ENCODE measurements around the gene LHX5.

LHX5 gene

DNA sequence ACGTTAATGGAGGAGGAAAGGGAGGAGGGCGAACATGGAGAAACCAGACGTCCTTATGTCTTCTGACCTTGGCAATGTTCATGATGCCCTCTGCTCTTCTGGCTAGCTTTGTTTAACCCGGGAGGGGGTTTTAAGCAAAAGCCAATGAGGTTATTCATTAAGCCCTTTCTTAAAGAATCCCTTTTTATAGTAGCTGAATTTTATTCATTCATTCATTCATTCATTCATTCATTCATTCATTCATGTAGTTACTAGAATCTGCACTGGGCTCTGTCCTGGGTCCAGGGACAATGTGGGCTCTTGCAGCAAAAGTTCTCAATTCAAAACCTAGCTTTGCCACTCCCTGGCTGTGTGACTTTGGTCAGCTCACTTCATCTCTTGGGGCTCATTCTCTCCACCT lies 14.0 kb downstream of the LHX5 start:
- no peak for DNase-seq (ENCODE audit: low read depth)
- H3K4me3 ChIP-seq (ENCODE audit: low read depth, low read length), result no peak overlapping the region
- TF ChIP-seq, protein P1, sequence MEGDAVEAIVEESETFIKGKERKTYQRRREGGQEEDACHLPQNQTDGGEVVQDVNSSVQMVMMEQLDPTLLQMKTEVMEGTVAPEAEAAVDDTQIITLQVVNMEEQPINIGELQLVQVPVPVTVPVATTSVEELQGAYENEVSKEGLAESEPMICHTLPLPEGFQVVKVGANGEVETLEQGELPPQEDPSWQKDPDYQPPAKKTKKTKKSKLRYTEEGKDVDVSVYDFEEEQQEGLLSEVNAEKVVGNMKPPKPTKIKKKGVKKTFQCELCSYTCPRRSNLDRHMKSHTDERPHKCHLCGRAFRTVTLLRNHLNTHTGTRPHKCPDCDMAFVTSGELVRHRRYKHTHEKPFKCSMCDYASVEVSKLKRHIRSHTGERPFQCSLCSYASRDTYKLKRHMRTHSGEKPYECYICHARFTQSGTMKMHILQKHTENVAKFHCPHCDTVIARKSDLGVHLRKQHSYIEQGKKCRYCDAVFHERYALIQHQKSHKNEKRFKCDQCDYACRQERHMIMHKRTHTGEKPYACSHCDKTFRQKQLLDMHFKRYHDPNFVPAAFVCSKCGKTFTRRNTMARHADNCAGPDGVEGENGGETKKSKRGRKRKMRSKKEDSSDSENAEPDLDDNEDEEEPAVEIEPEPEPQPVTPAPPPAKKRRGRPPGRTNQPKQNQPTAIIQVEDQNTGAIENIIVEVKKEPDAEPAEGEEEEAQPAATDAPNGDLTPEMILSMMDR (conservative IDR thresholded peaks at IDR 0.05; ENCODE audit: low read depth, low read length), result no peak

DNA sequence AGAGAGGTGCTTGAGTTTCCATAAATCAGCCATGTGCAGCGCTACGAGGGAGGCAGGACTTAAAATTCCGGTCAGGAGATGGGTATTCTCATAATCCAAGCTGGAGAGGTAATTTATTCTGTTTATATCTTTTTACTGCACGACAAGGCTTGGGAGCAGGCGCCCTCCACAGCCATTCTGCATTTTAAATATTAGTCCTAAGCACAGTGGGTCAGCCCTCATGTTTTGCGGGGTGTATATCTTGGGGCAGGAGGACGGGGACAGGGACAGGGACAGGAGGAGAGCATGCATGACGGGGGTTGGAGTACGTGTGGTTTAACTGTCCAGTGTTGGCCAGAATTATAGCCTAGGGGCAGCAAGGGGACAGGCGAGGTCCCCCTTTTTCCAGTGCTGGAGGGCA lies 14.5 kb downstream of the LHX5 start:
- H3K4me3 ChIP-seq (ENCODE audit: low read depth, low read length), result no peak overlapping the region
- no peak for DNase-seq (ENCODE audit: low read depth)
- TF ChIP-seq, protein P1 (conservative IDR thresholded peaks at IDR 0.05; ENCODE audit: low read depth, low read length), result no peak

DNA sequence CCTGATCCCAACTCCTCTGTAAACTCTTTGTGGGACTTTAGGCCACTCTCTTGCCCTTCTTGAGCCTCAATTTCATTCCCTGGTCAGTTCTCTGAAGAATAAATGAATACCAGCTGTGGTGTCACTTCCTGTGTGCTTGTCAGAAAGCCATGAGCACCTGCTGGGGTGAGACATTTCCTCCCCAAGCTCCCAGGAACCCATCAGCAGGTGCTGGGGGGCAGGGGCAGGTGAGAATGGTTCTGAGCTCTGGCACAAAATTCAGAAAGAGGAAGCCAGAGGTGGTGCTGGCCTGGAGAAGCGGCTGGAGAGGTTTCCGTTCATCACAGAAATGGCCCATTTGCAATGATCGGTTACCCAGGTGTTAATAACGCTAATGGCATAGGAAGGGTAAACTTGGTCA lies 14.9 kb downstream of the LHX5 start:
- DNase-seq (ENCODE audit: low read depth), result no peak
- no peak overlapping the region for H3K4me3 ChIP-seq (ENCODE audit: low read depth, low read length)
- TF ChIP-seq, protein P1 (conservative IDR thresholded peaks at IDR 0.05; ENCODE audit: low read depth, low read length), result no peak

DNA sequence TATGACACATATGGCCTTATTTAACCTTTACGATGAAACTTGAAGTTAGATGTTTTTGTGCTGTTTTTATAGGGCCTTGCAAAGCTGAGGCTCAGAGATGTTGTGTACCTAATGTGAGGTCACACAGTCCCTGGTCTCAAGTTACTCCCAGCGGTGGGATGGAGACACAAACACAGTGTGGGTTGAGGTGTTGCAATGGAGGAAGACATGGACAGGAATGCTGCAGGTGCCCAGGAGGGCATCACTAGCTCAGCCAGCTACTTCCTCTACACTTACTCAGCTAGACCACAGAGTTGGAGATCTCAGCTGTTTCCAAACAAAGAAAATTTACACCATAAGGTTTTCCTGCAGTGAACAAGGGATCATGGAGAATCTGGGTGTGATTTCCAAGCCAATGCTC lies 15.5 kb downstream of the LHX5 start:
- no peak for DNase-seq (ENCODE audit: low read depth)
- TF ChIP-seq, protein P1 (conservative IDR thresholded peaks at IDR 0.05; ENCODE audit: low read depth, low read length), result no peak
- no peak overlapping the region for H3K4me3 ChIP-seq (ENCODE audit: low read depth, low read length)

DNA sequence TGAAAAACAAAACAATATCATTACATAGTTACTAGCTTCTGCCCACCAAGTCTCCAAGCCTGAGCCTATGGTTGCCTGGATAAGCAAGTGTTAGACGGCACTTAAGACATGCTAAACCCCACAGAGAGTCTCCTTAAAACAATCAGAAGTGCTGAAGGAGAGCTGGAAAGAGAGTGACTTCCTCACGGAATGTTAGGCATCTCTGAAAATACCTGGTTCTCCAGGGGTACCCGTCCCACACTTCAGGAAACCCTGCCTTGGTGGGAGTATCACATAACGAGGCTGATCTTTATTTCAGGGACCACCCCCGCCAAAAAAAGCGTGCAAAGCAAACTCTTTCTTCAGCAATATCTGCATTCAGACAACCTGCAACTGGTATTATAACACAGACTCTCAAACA lies 18.3 kb downstream of the LHX5 start:
- no peak for DNase-seq (ENCODE audit: low read depth)
- TF ChIP-seq, protein P1 (conservative IDR thresholded peaks at IDR 0.05; ENCODE audit: low read depth, low read length), result no peak
- no peak overlapping the region for H3K4me3 ChIP-seq (ENCODE audit: low read depth, low read length)

DNA sequence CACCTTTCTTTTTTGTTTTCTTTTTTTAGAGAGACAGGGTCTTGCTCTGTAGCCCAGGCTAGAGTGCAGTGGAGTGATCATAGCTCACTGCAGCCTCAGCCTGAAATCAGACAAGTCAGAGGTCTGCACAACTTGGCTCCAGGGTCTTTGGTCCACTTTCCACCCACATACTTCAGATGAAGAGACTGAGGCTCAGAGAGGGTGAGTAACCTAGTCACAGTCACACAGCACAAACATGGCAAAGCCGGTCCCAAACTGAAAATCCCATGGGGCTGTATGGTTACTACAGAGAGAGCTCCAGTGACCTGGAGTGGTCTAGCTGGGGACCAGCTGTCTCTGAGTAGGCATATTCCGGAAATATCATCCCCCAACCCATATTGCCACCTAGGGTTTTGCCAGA lies 19.2 kb downstream of the LHX5 start:
- TF ChIP-seq, protein P1 (conservative IDR thresholded peaks at IDR 0.05; ENCODE audit: low read depth, low read length), result no peak
- H3K4me3 ChIP-seq (ENCODE audit: low read depth, low read length), result no peak overlapping the region
- no peak for DNase-seq (ENCODE audit: low read depth)

DNA sequence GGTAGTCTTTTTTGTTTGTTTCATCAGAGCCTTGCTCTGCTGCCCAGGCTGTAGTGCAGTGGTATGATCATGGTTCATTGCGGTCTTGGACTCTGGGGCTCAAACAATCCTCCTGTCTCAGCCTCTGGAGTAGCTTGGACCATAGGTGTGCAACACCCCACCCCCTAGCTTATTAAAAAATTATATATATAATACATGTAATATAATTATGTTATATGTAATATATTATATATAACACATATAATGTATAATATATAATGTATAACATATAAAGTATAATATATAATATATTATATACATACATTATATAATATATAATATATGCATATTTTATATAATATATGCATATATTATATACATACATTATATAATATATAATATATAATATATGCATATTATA lies 21.8 kb downstream of the LHX5 start:
- DNase-seq (ENCODE audit: low read depth), result no peak
- TF ChIP-seq, protein P1 (conservative IDR thresholded peaks at IDR 0.05; ENCODE audit: low read depth, low read length), result no peak
- no peak overlapping the region for H3K4me3 ChIP-seq (ENCODE audit: low read depth, low read length)

Data from choroid plexus epithelial cell (primary cell).